Pons (tissue), 1 donor: ENCODE data around the gene TOX2.

Experiments used
- DNase-seq: peaks from one replicate; pipeline ENCODE4 v3.0.0-alpha.2; 2016; ENCODE audit warnings: low spot score

TOX2 gene

GRCh38 chr20:43914311-43915210 is at the start of gene TOX2:
Gene TOX2, plus strand, starts transcription at chr20:43914852. Its CDS starts 40 bp downstream, at chr20:43914892.
- DNase-seq: no peak

- DNase-seq: no peak
Measured at GRCh38 chr20:43868091-43868490, 46.6 kb upstream of the TOX2 start.

GRCh38 chr20:43870484-43870883 is 44.2 kb upstream of the TOX2 start:
- DNase-seq: no peak

GRCh38 chr20:43878776-43879175 is 35.9 kb upstream of the TOX2 start:
- DNase-seq: no peak

GRCh38 chr20:43893930-43894329 is 20.7 kb upstream of the TOX2 start:
- no peak for DNase-seq

GRCh38 chr20:43894491-43894890 is 20.2 kb upstream of the TOX2 start:
- no peak for DNase-seq

GRCh38 chr20:43895235-43895634 is 19.4 kb upstream of the TOX2 start:
- no peak for DNase-seq

GRCh38 chr20:43899274-43900120 is 15.2 kb upstream of the TOX2 start:
- no peak for DNase-seq

- DNase-seq: no peak
Measured at GRCh38 chr20:43900121-43900466, 14.6 kb upstream of the TOX2 start.

GRCh38 chr20:43900496-43900895 is 14.2 kb upstream of the TOX2 start:
- DNase-seq: no peak

GRCh38 chr20:43901296-43901695 is 13.4 kb upstream of the TOX2 start:
- DNase-seq: no peak

- peak; percentile 72 for DNase-seq
Measured at GRCh38 chr20:43903953-43904826, 10.5 kb upstream of the TOX2 start.

GRCh38 chr20:43904827-43905177 is 9.8 kb upstream of the TOX2 start:
- no peak for DNase-seq

- no peak for DNase-seq
Measured at GRCh38 chr20:43906505-43907034, 8.1 kb upstream of the TOX2 start.

- no peak for DNase-seq
Measured at GRCh38 chr20:43909211-43909610, 5.4 kb upstream of the TOX2 start.

- DNase-seq: no peak
Measured at GRCh38 chr20:43909720-43910119, 4.9 kb upstream of the TOX2 start.

- no peak for DNase-seq
Measured at GRCh38 chr20:43910564-43910963, 4.1 kb upstream of the TOX2 start.

GRCh38 chr20:43911066-43911465 is 3.6 kb upstream of the TOX2 start:
- DNase-seq: no peak

- DNase-seq: no peak
Measured at GRCh38 chr20:43913291-43914025, 1.2 kb upstream of the TOX2 start.

GRCh38 chr20:43915211-43916072 is 790 bp downstream of the TOX2 start:
- no peak for DNase-seq
